Measurements from ENCODE around the gene CHAF1B. TPM values are rescaled to one million over a fixed set of nuclear protein-coding genes. Genes with fewer than 3 reads are reported as not detected.
"Not testable (repeated sequence)": the region's sequence is repeated elsewhere in the genome, so short reads cannot be mapped to it uniquely, and the experiment has no call there.

The CHAF1B gene
- total and polyA plus RNA-seq, 9 donors = 2.4 to 5.7 (median 4.5) TPM

DNA sequence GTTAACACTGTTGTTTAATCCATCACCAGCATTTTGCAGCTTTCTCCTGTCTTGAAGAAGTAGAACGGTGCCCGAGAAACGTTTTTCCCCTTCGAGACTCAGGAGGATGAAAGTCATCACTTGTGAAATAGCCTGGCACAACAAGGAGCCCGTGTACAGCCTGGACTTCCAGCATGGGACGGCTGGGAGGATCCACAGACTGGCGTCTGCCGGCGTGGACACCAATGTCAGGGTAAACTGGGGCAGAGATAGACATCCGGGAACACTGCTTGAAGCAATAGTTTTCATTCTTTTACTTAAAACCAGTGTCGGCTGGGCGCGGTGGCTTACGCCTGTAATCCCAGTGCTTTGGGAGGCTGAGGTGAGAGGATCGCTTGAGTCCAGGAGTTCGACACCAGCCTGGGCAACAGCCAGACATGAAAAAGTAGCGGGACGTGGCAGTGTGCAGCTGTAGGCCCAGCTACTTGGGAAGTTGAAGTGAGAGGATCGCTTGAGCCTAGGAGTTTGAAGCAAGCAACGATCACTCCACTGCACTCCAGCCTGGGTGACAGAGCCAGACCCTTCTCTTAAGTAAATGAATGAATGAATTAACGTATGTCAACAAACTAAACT, 945 bp downstream of the CHAF1B start:
- peak overlapping the region; percentile 51 for H3K4me3 ChIP-seq (ENCODE audit: low read length)
- no peaks in the 10 kb centered on the region for H3K27me3 ChIP-seq (ENCODE audit: control insufficient read depth, insufficient read depth, low read length)
- H3K4me1 ChIP-seq (ENCODE audit: control insufficient read depth, insufficient read depth, low read length) = peaks cover 17% of the 10 kb centered on the region
- H3K36me3 ChIP-seq (ENCODE audit: control insufficient read depth, insufficient read depth, low read length) = no peaks in the 10 kb centered on the region
- H3K9me3 ChIP-seq (replicated peaks; ENCODE audit: control insufficient read depth, low read depth, low read length) = no peaks in the 10 kb centered on the region
- no peak for DNase-seq
- WGBS (ENCODE audit: insufficient coverage) = 54% methylated on average over 16 of the region's 21 CpGs
- no peak overlapping the region for H3K27ac ChIP-seq (ENCODE audit: low read length)

GRCh38 chr21:36388096-36388495, 2.9 kb downstream of the CHAF1B start:
- DNase-seq = peak; percentile 36

GRCh38 chr21:36388835-36389234, 3.6 kb downstream of the CHAF1B start:
- H3K9me3 ChIP-seq (replicated peaks; ENCODE audit: control insufficient read depth, low read depth, low read length) = no peaks in the 10 kb centered on the region

More at GRCh38 chr21:36388096-36388495, 2.9 kb downstream of the CHAF1B start:
- no peaks in the 10 kb centered on the region for H3K36me3 ChIP-seq (ENCODE audit: control insufficient read depth, insufficient read depth, low read length)
- no peak overlapping the region for H3K27ac ChIP-seq (ENCODE audit: low read length)
- no peak overlapping the region for H3K4me3 ChIP-seq (ENCODE audit: low read length)
- no peaks in the 10 kb centered on the region for H3K9me3 ChIP-seq (replicated peaks; ENCODE audit: control insufficient read depth, low read depth, low read length)
- peaks cover 15% of the 10 kb centered on the region for H3K4me1 ChIP-seq (ENCODE audit: control insufficient read depth, insufficient read depth, low read length)
- no peaks in the 10 kb centered on the region for H3K27me3 ChIP-seq (ENCODE audit: control insufficient read depth, insufficient read depth, low read length)
- 74% methylated on average over 4 of the region's 6 CpGs for WGBS (ENCODE audit: insufficient coverage)

DNA sequence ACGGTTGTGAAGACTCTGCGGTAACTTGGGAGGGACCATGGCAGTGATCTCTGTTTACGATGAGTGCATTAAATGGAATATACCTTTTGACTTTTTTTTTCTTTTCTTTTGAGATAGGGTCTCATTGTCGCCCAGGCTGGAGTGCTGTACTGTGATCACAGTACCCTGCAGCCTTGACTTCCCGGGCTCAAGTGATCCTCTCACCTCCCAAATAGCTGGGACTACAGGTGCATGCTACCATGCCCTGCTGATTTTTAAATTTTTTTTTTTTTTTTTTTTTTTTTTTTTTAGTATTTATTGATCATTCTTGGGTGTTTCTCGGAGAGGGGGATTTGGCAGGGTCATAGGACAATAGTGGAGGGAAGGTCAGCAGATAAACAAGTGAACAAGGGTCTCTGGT, 6.5 kb downstream of the CHAF1B start:
- DNase-seq; H3K27me3 ChIP-seq (ENCODE audit: control insufficient read depth, insufficient read depth, low read length); H3K4me3 ChIP-seq (ENCODE audit: low read length); H3K4me1 ChIP-seq (ENCODE audit: control insufficient read depth, insufficient read depth, low read length); H3K9me3 ChIP-seq (replicated peaks; ENCODE audit: control insufficient read depth, low read depth, low read length); H3K27ac ChIP-seq (ENCODE audit: low read length): not testable (repeated sequence)
- WGBS (ENCODE audit: insufficient coverage) = no CpG with 5 or more reads among the region's 6 CpGs
- H3K36me3 ChIP-seq (ENCODE audit: control insufficient read depth, insufficient read depth, low read length) = peaks cover 11% of the 10 kb centered on the region

More at GRCh38 chr21:36388835-36389234, 3.6 kb downstream of the CHAF1B start:
- Histone ChIP-seq H3K36me3 (ENCODE audit: control insufficient read depth, insufficient read depth, low read length) (no peaks in the 10 kb centered on the region), H3K4me3 (ENCODE audit: low read length) (no peak overlapping the region), H3K4me1 (ENCODE audit: control insufficient read depth, insufficient read depth, low read length) (peaks cover 14% of the 10 kb centered on the region), H3K27me3 (ENCODE audit: control insufficient read depth, insufficient read depth, low read length) (no peaks in the 10 kb centered on the region), H3K27ac (ENCODE audit: low read length) (no peak overlapping the region)
- no peak for DNase-seq
- 60% methylated on average over 10 of the region's 10 CpGs for WGBS (ENCODE audit: insufficient coverage)

DNA sequence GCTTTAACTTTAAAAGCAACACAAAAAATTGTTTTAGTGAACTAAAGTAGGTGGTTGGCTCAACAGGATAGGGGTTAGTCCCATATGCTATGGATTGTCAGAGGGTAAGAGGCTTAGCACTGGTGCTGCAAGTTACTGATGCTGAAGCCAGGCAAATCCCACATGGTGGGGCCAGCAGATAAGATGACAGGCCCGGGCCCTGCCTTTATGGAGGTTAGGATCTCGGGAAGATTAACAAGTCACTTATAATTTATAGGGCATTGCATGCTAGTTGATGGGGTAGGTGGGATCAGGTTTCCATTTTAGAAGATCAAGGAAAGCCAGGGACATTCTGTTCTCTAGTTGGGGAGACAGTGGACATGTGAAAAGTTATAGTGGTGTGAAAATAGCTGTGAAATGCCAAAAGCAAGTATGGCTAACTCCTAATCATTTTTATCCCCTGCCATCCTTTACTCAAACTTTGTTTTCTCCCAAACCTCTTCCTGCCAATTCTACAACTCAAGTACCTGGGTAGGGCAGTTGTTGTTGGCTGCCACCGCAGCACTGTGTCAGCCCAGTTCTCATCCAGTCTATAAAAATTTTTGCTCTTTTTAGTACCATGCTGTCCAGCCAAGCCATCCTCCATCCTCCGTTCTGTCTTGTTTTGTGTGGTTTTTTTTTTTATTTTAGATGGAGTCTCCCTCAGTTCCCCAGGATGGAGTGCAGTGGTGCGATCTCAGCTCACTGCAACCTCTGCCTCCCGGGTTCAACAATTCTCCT, 10.3 kb downstream of the CHAF1B start:
- H3K4me1 ChIP-seq (ENCODE audit: control insufficient read depth, insufficient read depth, low read length) = no peaks in the 10 kb centered on the region
- no peak overlapping the region for H3K27ac ChIP-seq (ENCODE audit: low read length)
- no CpG with 5 or more reads among the region's 6 CpGs for WGBS (ENCODE audit: insufficient coverage)
- H3K4me3 ChIP-seq (ENCODE audit: low read length) = no peak overlapping the region
- H3K36me3 ChIP-seq (ENCODE audit: control insufficient read depth, insufficient read depth, low read length) = peaks cover 16% of the 10 kb centered on the region
- no peaks in the 10 kb centered on the region for H3K9me3 ChIP-seq (replicated peaks; ENCODE audit: control insufficient read depth, low read depth, low read length)
- DNase-seq = no peak
- no peaks in the 10 kb centered on the region for H3K27me3 ChIP-seq (ENCODE audit: control insufficient read depth, insufficient read depth, low read length)

DNA sequence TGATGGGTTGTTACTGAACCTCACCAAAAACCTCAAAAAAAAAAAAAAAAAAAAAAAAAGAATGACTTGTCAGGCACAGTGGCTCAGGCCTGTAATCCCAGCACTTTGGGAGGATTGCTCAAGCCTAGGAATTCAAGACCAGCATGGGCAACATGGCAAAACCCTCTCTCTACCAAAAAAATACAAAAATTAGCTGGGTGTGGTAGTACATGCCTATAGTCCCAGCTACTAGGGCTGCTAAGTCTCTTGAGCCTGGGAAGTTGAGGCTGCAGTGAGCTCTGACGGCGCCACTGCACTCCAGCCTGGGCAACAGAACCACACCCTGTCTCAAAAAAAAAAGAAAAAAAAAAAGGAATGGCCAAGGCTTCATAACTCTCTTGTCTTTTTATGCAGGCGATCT, 11.1 kb downstream of the CHAF1B start:
- Histone ChIP-seq H3K27me3 (ENCODE audit: control insufficient read depth, insufficient read depth, low read length) (no peaks in the 10 kb centered on the region), H3K4me1 (ENCODE audit: control insufficient read depth, insufficient read depth, low read length) (no peaks in the 10 kb centered on the region), H3K27ac (ENCODE audit: low read length) (no peak overlapping the region), H3K9me3 (replicated peaks; ENCODE audit: control insufficient read depth, low read depth, low read length) (no peaks in the 10 kb centered on the region), H3K4me3 (ENCODE audit: low read length) (no peak overlapping the region), H3K36me3 (ENCODE audit: control insufficient read depth, insufficient read depth, low read length) (peaks cover 19% of the 10 kb centered on the region)
- no peak for DNase-seq
- WGBS (ENCODE audit: insufficient coverage) = 86% methylated on average over 3 of the region's 3 CpGs

DNA sequence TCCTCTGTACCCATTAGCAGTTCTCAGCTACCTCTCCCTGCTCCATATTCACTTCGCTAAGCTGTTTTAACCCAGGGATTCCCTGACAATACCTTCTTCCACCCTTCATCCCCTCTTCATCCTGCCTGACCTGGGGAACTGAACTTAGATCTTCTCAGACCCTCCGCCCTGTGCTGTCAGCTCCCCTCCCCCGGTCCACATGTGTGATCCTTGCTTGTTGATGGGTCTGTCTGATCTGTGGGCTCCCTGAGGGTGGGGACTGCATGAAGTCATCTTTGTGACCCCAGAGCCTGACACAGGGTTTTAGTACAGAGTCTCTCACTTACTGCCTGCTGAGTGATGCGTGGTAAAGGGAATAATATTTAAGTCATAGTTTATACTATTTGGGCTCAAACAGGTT, 11.8 kb downstream of the CHAF1B start:
- no peak overlapping the region for H3K27ac ChIP-seq (ENCODE audit: low read length)
- no peaks in the 10 kb centered on the region for H3K27me3 ChIP-seq (ENCODE audit: control insufficient read depth, insufficient read depth, low read length)
- H3K36me3 ChIP-seq (ENCODE audit: control insufficient read depth, insufficient read depth, low read length) = peaks cover 23% of the 10 kb centered on the region

DNA sequence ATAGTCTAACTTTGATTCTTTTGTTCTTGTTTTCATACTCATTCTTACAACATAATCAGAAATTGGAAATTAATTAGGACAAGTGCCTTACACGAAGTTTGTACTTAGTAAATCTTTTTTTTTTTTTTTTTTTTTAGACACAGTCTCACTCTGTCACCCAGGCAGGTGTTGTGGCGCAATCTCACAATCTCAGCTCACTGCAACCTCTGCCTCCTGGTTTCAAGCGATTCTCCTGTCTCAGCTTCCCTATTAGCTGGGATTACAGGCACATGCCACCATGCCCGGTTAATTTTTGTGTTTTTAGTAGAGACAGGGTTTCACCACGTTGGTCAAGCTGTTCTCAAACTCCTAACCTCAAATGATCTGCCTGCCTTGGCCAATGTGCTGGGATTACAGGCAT, 12.4 kb downstream of the CHAF1B start:
- H3K4me1 ChIP-seq (ENCODE audit: control insufficient read depth, insufficient read depth, low read length) = no peaks in the 10 kb centered on the region
- no peaks in the 10 kb centered on the region for H3K9me3 ChIP-seq (replicated peaks; ENCODE audit: control insufficient read depth, low read depth, low read length)
- DNase-seq = no peak
- no peak overlapping the region for H3K27ac ChIP-seq (ENCODE audit: low read length)
- no peak overlapping the region for H3K4me3 ChIP-seq (ENCODE audit: low read length)
- H3K36me3 ChIP-seq (ENCODE audit: control insufficient read depth, insufficient read depth, low read length) = peaks cover 26% of the 10 kb centered on the region
- H3K27me3 ChIP-seq (ENCODE audit: control insufficient read depth, insufficient read depth, low read length) = no peaks in the 10 kb centered on the region
- 60% methylated on average over 1 of the region's 5 CpGs for WGBS (ENCODE audit: insufficient coverage)

More for the DNA sequence above, 11.8 kb downstream of the CHAF1B start:
- 89% methylated on average over 1 of the region's 4 CpGs for WGBS (ENCODE audit: insufficient coverage)
- H3K4me1 ChIP-seq (ENCODE audit: control insufficient read depth, insufficient read depth, low read length) = no peaks in the 10 kb centered on the region
- no peak for DNase-seq
- no peak overlapping the region for H3K4me3 ChIP-seq (ENCODE audit: low read length)
- no peaks in the 10 kb centered on the region for H3K9me3 ChIP-seq (replicated peaks; ENCODE audit: control insufficient read depth, low read depth, low read length)

DNA sequence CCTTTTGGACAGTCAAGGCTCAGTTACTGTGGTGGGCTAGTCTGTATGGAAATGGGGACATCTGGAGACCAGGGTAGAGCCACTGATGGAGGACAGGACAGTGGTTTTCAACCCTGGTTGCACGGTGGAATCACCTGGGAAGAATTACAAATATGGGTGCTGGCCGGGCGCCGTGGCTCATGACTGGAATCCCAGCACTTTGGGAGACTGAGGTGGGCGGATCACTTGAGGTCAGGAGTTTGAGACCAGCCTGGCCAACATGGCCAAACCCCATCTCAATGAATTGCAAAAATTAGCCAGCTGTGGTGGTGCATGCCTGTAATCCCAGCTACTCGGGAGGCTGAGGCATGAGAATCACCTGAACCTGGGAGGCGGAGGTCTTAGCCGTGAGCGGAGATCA, 14.5 kb downstream of the CHAF1B start:
- H3K4me3 ChIP-seq (ENCODE audit: low read length); H3K27ac ChIP-seq (ENCODE audit: low read length); H3K27me3 ChIP-seq (ENCODE audit: control insufficient read depth, insufficient read depth, low read length); DNase-seq; H3K4me1 ChIP-seq (ENCODE audit: control insufficient read depth, insufficient read depth, low read length); H3K9me3 ChIP-seq (replicated peaks; ENCODE audit: control insufficient read depth, low read depth, low read length): not testable (repeated sequence)
- WGBS (ENCODE audit: insufficient coverage) = 98% methylated on average over 9 of the region's 9 CpGs
- H3K36me3 ChIP-seq (ENCODE audit: control insufficient read depth, insufficient read depth, low read length) = peaks cover 26% of the 10 kb centered on the region

GRCh38 chr21:36400719-36401118, 15.5 kb downstream of the CHAF1B start:
- Histone ChIP-seq H3K4me1 (ENCODE audit: control insufficient read depth, insufficient read depth, low read length) (no peaks in the 10 kb centered on the region), H3K4me3 (ENCODE audit: low read length) (no peak overlapping the region), H3K27me3 (ENCODE audit: control insufficient read depth, insufficient read depth, low read length) (no peaks in the 10 kb centered on the region), H3K36me3 (ENCODE audit: control insufficient read depth, insufficient read depth, low read length) (peaks cover 18% of the 10 kb centered on the region), H3K9me3 (replicated peaks; ENCODE audit: control insufficient read depth, low read depth, low read length) (no peaks in the 10 kb centered on the region), H3K27ac (ENCODE audit: low read length) (no peak overlapping the region)
- 94% methylated on average over 8 of the region's 8 CpGs for WGBS (ENCODE audit: insufficient coverage)
- DNase-seq = no peak

Data from muscle of leg (tissue), 11 donors.